GM12801 (cell line): Measurements from ENCODE around the gene CCT5.

Experiments
- TF ChIP-seq, protein P1 (sequence below): IDR thresholded peaks from one replicate; pipeline ENCODE4 v1.5.1; 2011; ENCODE audit warnings: control low read depth; ENCODE audit not compliant: insufficient read length; ENCODE audit errors: extremely low read depth

Gene CCT5

GRCh38 chr5:10232386-10232785 lies 17.7 kb upstream of the CCT5 start:
- TF ChIP-seq, protein P1, sequence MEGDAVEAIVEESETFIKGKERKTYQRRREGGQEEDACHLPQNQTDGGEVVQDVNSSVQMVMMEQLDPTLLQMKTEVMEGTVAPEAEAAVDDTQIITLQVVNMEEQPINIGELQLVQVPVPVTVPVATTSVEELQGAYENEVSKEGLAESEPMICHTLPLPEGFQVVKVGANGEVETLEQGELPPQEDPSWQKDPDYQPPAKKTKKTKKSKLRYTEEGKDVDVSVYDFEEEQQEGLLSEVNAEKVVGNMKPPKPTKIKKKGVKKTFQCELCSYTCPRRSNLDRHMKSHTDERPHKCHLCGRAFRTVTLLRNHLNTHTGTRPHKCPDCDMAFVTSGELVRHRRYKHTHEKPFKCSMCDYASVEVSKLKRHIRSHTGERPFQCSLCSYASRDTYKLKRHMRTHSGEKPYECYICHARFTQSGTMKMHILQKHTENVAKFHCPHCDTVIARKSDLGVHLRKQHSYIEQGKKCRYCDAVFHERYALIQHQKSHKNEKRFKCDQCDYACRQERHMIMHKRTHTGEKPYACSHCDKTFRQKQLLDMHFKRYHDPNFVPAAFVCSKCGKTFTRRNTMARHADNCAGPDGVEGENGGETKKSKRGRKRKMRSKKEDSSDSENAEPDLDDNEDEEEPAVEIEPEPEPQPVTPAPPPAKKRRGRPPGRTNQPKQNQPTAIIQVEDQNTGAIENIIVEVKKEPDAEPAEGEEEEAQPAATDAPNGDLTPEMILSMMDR, result no peak

DNA sequence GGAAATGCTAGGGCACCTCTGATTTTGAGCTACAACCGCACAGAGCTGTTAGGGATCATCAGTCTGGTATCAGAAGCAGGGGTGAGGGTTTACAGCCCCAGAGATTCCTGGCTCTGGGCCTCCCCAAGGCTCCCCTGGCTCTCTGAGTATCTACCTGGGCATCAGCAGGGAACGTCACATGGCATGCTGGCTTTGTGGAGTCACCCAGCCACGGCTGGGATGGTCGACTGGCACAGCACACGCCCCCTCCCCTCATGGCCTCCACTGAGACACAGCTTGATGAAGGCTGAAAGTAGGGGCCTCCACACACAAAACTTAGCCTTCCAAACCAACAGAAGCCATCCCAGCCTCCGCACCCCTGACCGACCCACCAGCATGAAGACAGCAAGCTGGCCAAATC lies 17.1 kb upstream of the CCT5 start:
- TF ChIP-seq, protein P1, result no peak

- TF ChIP-seq, protein P1, result no peak
These were observed 16.6 kb upstream of the CCT5 start for GRCh38 chr5:10233505-10233904.

GRCh38 chr5:10235350-10235749 lies 14.7 kb upstream of the CCT5 start:
- TF ChIP-seq, protein P1, result no peak

DNA sequence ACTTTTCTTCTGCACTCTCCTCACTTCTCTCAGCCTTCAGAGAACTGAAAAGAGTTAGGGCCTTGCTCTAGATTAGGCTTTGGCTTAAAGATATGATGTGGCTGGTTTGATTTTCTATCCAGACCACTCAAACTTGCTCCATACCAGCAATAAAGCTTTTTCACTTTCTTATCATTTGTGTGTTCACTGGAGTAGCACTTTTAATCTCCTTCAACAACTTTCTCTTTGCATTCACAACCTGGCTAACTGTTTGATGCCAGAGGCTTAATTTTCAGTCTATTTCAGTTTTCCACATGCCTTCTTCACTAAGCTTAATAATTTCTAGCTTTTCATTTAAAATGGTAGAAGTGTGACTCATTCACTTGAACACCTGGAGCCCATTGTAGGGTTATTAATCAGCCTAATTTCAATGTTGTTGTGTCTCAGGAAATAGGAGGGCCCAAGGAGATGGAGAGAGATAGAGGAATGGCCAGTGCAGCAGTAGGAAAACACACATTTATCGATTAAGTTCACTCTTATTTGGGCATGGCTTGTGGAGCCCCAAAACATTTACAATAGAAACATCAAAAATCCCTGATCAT lies 6.3 kb upstream of the CCT5 start:
- TF ChIP-seq, protein P1, result no peak

DNA sequence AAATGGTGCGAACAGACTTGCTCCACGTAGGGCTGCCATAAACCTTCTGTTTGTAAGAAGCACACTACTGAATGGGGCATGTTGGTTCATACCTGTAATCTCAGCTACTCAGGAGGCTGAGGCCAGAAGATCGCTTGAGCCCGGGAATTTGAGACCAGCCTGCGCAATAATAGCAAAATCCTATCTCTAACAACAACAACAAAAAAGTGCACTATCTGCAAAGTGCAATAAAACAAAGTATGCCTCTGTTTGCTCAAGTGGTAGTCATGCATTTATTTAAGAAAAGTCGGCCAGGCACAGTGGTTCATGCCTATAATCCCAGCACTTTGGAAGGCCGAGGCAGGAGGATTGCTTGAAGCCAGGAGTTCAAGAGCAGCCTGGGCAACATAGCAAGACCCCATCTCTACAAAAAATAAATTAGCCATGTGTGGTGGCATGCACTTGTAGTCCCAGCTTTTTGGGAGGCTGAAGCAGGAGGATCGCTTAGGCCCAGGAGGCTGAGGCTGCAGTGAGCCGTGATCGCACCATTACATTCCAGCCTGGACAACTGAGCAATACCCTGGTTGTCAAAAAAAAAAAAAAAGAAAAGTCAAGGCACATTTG lies 5.6 kb upstream of the CCT5 start:
- TF ChIP-seq, protein P1, result no peak

DNA sequence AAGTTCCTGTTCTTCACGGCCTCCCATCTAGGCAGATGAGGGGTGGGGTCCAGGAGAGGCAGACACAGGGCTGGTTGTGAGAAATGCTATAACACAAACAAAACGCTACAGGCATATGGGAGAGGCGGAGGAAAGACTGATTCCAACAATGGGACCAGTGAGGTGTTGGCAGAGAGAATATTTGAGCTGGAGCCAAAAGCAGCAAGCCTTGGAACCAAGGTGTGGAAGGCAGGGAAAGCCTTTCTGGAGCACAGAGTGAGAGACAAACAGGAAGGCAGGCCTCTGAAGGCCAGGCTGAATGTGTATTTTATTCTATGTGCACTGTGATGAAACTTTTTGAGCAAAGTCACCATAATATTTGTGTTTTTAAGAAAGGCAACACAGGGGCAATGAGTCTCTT lies 3.3 kb upstream of the CCT5 start:
- TF ChIP-seq, protein P1, result no peak
